Stimulated activated CD8-positive, alpha-beta memory T cell treated with anti-CD3 and anti-CD28 coated beads, Interleukin-12 subunit alpha, Interleukin-12 subunit beta, amount 100 ng/mL, for 4 hours (primary cell): ENCODE results near the gene SLC15A5.

ENCODE experiments used
- DNase-seq: peaks from one replicate; pipeline ENCODE4 v3.0.0-alpha.2; 2020; ENCODE audit warnings: low read depth

The SLC15A5 gene

DNA sequence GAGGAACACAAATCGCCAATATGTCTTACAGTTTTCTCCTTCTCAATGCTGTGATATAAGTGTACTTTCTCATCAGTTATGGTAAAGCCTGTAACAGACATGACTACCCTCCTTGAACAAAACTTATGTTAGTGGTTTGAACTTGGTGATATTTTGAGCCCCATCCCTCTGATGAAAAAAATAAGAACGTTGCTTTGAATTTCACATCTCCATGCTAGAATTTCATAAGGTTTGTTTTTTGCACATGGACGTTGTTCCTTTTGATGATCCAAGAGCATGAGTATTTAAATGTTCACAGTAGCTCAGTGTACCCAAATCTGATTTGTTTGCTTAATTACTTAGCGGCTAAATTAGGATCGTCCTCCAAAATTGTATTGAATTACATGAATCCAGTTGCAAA lies at the start of gene SLC15A5:
Gene SLC15A5 (minus strand): TSS at position 101 of the 400 bp plus-strand sequence. CDS start 0 bp downstream, at position 101.
- no peak for DNase-seq

DNA sequence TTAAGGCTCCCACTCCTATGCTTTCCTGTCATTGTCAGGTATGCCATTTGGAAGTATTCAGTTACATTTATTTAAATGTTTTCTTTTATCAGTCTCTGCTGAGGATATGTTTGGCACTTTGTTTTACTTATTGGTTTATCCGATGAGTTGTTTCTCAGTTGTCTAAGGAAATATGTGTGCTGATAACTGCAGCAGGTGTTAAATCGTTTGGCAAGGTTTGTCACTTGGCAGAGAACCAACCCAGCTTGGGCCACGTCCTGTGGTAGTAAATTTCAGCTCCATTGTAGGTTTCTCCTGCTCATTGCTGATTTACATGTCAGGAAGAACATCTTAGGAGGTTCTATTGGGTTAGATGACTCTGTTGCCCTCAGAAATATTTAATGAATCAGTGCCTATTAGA lies 47.9 kb upstream of the SLC15A5 start:
- DNase-seq = no peak

- no peak for DNase-seq
Observed at GRCh38 chr12:16324772-16325171, 47.3 kb upstream of the SLC15A5 start.

DNA sequence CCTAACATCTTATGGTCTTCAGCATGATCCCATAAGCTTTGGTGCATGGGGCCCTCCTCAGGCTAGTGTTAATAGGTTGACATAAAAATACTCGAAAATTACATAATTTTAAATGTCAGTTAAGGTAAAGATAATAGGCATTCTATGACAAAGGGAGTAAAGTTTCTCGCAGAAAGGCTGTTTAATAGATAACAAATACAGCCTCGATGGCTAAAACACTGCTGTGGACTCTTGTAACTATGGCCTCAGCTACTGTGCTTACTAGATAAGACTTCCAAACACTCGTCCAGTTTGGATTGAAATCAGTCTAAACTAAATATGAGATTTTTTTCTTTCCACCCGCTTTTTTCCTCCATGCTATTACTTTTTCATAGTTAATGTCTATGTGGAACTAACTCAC lies 46.8 kb upstream of the SLC15A5 start:
- no peak for DNase-seq

DNA sequence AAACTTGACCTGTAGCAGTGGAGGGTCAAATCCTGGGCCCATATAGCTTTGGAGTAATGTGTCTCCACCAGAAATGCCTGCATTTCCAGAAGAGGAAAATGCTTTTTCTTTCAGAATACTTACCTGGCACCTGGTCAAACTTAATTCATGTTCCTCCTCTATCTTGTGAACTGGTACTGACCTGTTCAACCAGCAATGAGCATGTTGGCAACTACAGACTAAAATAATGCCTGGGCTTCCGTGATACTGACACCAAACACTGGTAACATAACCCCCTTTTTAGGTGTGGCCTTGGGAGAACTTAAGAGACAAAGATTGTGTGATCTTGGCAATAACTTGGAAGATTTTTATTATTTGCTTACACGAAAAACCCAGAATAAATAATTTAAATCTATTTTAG lies 46.2 kb upstream of the SLC15A5 start:
- no peak for DNase-seq

GRCh38 chr12:16323010-16323409 lies 45.5 kb upstream of the SLC15A5 start:
- no peak for DNase-seq

DNA sequence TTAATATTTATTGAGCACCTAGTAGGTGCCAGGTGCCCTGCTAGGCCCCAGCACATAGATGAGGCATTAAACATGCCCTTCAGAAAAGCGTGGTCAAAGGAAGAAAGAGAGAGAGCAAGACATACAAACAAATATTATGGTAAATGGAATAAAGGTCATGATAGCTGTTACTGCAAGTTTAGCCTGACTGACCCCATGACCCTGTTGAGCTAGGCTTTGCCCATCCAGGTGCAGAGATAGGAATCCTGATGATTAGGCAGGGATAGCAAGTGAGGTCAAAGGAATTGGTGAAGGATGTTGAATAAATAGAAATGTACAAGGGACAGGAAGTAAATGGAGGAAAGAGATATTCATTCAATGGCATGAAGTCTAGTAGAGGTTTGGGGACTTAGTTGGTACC lies 33.4 kb upstream of the SLC15A5 start:
- DNase-seq = no peak

DNA sequence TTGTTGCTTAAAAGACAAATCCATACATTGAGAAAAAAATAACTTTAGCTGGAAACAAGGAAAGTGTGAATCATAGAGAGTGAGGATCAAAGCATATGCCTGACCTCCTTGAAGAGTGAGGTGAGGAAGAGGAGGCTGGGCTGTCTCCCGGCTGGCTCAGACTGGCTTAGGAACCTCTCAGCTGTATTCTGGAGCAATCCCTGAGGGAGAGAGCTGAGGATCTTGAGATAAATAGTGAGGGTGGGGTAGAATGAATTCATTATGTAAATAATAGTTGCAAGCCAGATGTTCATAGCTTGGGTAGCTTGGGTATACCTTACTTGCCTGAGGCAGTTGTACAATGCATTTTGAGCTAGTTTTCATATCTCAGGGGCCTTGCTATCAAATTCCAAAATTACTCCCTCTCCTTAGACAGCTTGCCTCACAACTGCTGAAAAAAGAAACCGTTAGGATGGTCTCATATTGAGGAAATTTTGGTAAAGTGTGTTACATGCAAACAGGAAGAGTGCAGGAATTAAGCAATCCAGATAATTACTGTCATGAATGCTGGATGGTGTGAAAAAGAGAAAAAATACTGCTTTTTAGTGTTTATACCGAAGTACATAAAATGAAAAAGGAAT lies 30.5 kb upstream of the SLC15A5 start:
- no peak for DNase-seq

DNA sequence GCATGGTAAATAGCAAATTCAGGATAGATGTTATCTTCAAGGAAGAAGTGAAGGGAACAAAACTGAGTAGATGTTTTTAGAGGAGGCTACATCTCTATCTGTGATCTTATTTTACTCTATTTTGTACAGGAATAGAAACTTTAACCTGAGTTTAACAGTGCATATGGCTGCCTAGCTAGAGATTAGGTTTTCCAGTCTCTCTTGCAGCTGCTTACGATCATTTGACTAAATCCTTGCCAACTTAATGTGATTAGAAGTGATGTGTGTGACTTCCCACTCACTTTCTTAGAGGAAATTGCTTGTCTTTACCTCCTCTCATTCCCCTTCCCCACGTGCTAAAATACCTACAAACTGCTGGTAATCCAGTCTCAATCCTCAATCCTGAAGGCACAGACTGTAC lies 26.5 kb upstream of the SLC15A5 start:
- no peak for DNase-seq

DNA sequence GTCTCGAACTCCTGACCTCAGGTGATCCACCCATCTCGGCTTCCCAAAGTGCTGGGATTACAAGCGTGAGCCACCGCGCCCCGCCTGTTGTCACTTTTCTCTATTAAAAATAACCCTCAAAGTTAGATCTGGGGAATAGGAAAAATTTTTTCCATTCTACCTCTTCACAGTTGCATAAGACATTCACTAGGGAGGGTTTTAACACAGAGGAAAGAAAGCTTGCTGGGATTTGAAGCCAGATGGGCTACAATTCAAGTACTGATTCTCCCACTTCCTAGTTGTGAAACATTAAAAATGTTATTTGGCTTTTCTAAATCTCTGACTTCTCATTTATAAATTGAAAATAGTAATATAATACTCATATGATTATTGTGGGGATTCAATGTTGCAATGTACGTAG lies 23.3 kb upstream of the SLC15A5 start:
- no peak for DNase-seq

- DNase-seq = no peak
Observed at GRCh38 chr12:16300122-16300521, 22.6 kb upstream of the SLC15A5 start.

GRCh38 chr12:16299403-16299802 lies 21.9 kb upstream of the SLC15A5 start:
- no peak for DNase-seq

GRCh38 chr12:16297521-16297920 lies 20.0 kb upstream of the SLC15A5 start:
- no peak for DNase-seq

DNA sequence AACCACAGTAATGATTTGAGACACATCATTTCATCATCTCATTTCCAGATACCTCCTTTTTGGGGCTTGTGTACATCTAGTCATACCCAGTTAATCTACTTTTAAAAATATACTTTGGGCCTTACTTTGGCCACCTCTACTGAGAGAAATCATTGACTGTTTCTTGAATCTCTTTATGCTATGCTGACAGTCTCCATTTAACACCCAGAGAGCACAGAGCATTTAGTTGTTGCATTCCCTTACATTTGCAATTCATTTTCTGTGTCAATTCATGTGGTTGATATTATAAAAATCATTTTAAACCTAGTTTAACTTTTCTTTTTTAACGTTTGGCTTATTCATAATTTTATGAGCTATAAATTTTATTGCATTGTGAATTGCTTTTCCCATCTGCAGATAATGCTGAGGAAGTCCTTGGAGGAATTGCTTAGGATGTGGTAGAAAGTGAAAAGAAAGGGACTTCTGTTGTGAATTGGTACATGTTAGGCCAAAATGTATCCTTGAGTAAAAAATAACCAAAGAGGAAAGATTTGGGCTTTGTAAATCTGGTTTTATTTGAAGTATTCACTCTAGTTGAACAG lies 17.0 kb upstream of the SLC15A5 start:
- no peak for DNase-seq

- DNase-seq = no peak
Observed at GRCh38 chr12:16291032-16291431, 13.5 kb upstream of the SLC15A5 start.

DNA sequence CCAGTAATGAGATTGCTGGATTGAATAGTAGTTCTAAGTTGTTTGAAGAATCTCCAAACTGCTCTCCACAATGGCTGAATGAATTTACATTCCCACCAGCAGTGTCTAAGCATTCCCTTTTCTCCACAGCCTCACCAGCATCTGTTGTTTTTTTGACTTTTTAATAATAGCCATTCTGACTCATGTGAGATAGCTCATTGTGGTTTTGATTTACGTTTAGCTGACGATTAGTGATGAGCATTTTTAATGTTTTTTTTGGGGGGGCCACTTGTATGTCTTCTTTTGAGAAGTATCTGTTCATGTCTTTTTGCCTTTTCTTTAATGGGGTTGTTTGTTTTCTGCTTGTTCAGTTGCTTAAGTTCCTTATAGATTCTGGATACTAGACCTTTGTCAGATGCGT lies 8.1 kb upstream of the SLC15A5 start:
- no peak for DNase-seq

- no peak for DNase-seq
Observed at GRCh38 chr12:16282978-16283377, 5.5 kb upstream of the SLC15A5 start.

DNA sequence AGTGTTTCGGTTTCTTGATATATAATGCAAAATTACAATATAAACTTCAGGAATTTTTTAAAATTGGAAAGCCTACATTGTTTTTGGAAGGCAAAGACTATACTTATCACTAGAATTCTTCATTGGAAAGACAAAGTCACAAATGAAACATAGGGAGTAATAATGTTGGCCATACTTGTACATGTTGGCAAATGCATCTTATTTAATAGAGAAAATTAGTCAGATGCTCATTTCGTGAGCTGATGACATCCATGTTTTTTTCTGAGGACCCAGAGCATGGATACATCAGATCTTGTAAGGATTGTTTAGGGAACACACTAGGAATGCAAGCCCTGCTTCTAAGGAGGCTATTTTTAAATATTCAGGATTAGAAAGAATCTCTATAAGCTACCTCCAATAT lies 4.6 kb upstream of the SLC15A5 start:
- no peak for DNase-seq

GRCh38 chr12:16281157-16281556 lies 3.7 kb upstream of the SLC15A5 start:
- DNase-seq = no peak

DNA sequence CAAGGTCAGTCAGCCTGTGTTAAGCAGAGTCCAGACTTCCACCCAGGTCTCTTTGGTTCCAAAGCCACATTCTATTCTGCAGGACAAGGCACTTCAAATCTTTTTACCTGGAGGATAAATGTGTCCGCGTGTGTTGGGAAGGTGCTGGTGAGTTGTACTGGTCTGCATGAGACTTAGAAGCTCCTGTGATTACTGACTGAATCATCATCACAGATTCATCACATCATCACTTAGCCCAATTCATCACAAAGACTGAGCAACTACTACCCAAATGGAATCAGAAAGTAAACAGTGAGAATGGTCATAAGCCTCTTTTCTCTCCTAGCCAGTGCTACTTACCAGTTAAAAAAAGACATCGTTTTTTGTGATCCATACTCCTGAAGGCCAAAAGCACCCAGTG lies 5.3 kb downstream of the SLC15A5 start:
- DNase-seq = no peak

- no peak for DNase-seq
Observed at GRCh38 chr12:16271062-16271461, 6.4 kb downstream of the SLC15A5 start.

DNA sequence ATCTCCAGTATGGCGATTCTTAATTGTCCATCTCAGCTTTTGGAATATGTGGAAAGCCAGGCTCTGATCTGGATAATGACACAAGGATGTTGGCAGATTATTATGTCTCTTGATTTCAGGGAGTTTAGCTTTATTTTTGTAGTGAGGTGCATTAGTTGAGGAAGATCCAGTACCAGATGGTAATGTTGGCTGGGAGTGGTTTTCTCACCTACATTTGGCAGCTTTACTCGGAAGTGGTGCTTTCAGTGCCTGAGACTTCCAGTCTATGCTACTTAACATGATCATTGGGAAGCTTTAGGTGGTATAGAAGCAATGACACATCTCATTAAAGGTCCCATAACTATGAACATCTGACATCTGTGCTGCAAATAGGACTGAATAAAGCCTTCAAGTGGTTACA lies 7.5 kb downstream of the SLC15A5 start:
- DNase-seq = no peak

- DNase-seq = no peak
Observed at GRCh38 chr12:16266085-16266484, 11.4 kb downstream of the SLC15A5 start.

DNA sequence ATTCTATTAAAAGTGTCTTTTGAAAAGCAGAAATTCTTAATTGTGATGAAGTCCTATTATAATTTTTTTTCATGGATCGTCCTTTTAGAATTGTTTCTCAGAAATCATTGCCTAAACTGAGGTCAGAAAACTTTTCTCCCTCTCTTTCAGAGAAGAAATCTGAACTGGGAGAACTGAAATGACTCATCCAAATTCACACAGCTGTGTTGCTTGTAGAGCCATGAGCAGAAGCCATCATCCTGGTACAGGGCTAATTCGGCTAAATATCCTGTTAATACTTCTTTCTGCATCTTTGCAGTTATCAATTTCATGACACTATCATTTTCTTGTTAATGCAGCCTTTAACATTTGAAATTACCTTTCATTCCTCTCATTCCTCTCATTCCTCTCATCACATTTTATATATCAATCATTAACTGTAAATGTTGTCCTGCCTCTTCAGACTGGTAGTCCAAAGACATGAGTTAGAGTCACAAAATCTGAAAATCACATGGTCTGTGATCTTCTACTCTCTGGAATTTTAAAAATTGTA lies 15.5 kb downstream of the SLC15A5 start:
- DNase-seq = no peak
